CD4-positive, alpha-beta T cell (primary cell): ENCODE data around the gene CMTM1. TPM values are rescaled to one million over a fixed set of nuclear protein-coding genes. Genes with fewer than 3 reads are reported as not detected.

ENCODE experiments used
- ATAC-seq: fragments of 200-7000 bp; cut with Tn5 transposase; one replicate; pipeline ENCODE4 v1.10.0; 2022; ENCODE audit warnings: mild to moderate bottlenecking; ENCODE audit not compliant: poor library complexity
- CTCF ChIA-PET: fragments of 350-600 bp; sonication (Branson Sonifier 250); formaldehyde crosslinking; loops from one replicate; lab custom pipeline; 2021; ENCODE audit warnings: antibody characterized with exemption, inconsistent platforms; lab: Charles Lee
- POLR2A ChIA-PET: fragments of 350-600 bp; sonication (Branson Sonifier 250); formaldehyde crosslinking; loops from one replicate; lab custom pipeline; 2021; ENCODE audit warnings: antibody characterized with exemption, inconsistent platforms; lab: Charles Lee
- DNase-seq, 14 experiments: peaks; one replicate each; pipeline ENCODE4 v3.0.0-alpha.2; 2013 to 2020; ENCODE audit warnings: mixed read lengths in 2 of 14
- H3K27ac ChIP-seq, 2 donors: one replicate each; pipeline versions ENCODE4 v1.5.1 to v1.7.0; 2013; ENCODE audit warnings: low read length in 2 of 2, low read depth in 1 of 2, mild to moderate bottlenecking in 1 of 2
- H3K27me3 ChIP-seq, 2 experiments: 1 replicate in 1 of 2; 2 replicates in 1 of 2; pipeline versions ENCODE4 v1.6.1 to v1.7.0; 2013; ENCODE audit warnings: low read length in 2 of 2, control low read depth in 1 of 2, mild to moderate bottlenecking in 1 of 2, moderate library complexity in 1 of 2; ENCODE audit not compliant: insufficient read depth in 2 of 2, control insufficient read depth in 1 of 2
- H3K36me3 ChIP-seq: one replicate; pipeline ENCODE4 v1.6.1; 2013; ENCODE audit warnings: low read length, control low read depth; ENCODE audit not compliant: insufficient read depth
- H3K4me1 ChIP-seq: one replicate; pipeline ENCODE4 v1.6.1; 2013; ENCODE audit warnings: low read length, control low read depth; ENCODE audit not compliant: insufficient read depth
- H3K4me3 ChIP-seq: one replicate; pipeline ENCODE4 v1.5.1; 2013; ENCODE audit warnings: mild to moderate bottlenecking, low read length, moderate library complexity
- H3K9me3 ChIP-seq, 2 experiments: 1 replicate in 1 of 2; 2 replicates in 1 of 2; pipeline versions ENCODE4 v1.6.1 to v1.7.0; 2013; ENCODE audit warnings: low read length in 2 of 2, mild to moderate bottlenecking in 2 of 2, control low read depth in 1 of 2, moderate library complexity in 1 of 2; ENCODE audit not compliant: control insufficient read depth in 1 of 2, insufficient read depth in 1 of 2
- H3K27ac Mint-ChIP-seq: one replicate; pipeline ENCODE4 v1.8.0; 2020; ENCODE audit warnings: mixed read lengths
- H3K27me3 Mint-ChIP-seq: one replicate; pipeline ENCODE4 v1.8.0; 2021; ENCODE audit warnings: mixed read lengths
- H3K36me3 Mint-ChIP-seq: one replicate; pipeline ENCODE4 v1.8.0; 2021; ENCODE audit warnings: low read depth, mixed read lengths
- H3K4me1 Mint-ChIP-seq: one replicate; pipeline ENCODE4 v1.8.0; 2021; ENCODE audit warnings: low read depth, mixed read lengths
- H3K4me3 Mint-ChIP-seq: one replicate; pipeline ENCODE4 v1.8.0; 2020; ENCODE audit warnings: mild to moderate bottlenecking, mixed read lengths
- H3K9me3 Mint-ChIP-seq: one replicate; pipeline ENCODE4 v1.8.0; 2020; ENCODE audit warnings: mixed read lengths
- intact Hi-C, 2 experiments: fragments of 100-400 bp; cut with DNase I in 1 of 2; cut with micrococcal nuclease in 1 of 2; formaldehyde crosslinking; loops; one replicate each; pipeline versions ENCODE4 v1.15.1 to v1.9.0; 2023 to 2025; cut with DNase I, micrococcal nuclease
- total RNA-seq, 174 experiments: library from RNA in 2 of 174; stranded (reverse) in 2 of 174; gene quantifications; one replicate each; pipeline ENCODE4 v1.2.3 and lab custom pipeline; 2021 to 2026
- TF ChIP-seq, protein P1 (sequence below): fragments of 200-600 bp; IDR thresholded peaks from one replicate; pipeline ENCODE4 v1.8.0; 2022; ENCODE audit warnings: antibody characterized with exemption, mild to moderate bottlenecking

Gene CMTM1
- total RNA-seq, 2 experiments from 2014 or later: 0.66 to 1.1 TPM

DNA sequence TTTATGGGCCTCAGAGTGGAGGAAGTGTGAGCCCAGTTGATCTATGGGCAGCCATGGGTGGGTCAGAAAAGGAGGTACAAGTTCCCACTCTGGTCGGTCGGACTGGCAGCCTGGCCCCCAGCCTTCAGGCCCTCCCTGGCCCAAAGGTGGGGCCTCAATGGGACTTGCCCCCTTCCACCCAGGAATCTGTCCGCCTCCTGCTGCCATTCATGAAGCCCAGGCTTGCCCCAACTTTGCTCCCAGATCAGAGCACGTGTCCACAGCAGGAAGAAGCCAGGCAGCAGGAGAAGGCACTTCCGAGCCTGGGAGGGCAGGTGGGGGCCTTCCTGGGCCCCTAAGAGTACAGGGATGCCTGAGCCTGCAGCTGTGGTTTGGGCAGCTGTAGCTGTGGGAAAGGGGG, 35.2 kb downstream of the CMTM1 start:
- no peak for ATAC-seq
- H3K27me3 Mint-ChIP-seq: no peaks in the 10 kb centered on the region
- Histone ChIP-seq H3K36me3 (no peaks in the 10 kb centered on the region), H3K4me3 (no peak overlapping the region), H3K9me3 (peaks cover 4 to 10% of the 10 kb centered on the region in 2 experiments), H3K4me1 (peaks cover 39% of the 10 kb centered on the region), H3K27me3 (no peaks in the 10 kb centered on the region), H3K27ac (no peak overlapping the region)
- H3K4me1 Mint-ChIP-seq: peaks cover 56% of the 10 kb centered on the region
- CTCF ChIA-PET: interaction anchor here (1.0 kb wide), 1 partner anchor 12 kb away, joined by 5 read pairs; no protein-coding TSS in a partner anchor
- no peak overlapping the region for H3K27ac Mint-ChIP-seq
- intact Hi-C loops: no loop called here
- H3K36me3 Mint-ChIP-seq: peaks cover 10% of the 10 kb centered on the region
- POLR2A ChIA-PET: no interaction called here
- no peak for DNase-seq
- H3K9me3 Mint-ChIP-seq: no peaks in the 10 kb centered on the region
- H3K4me3 Mint-ChIP-seq: no peak overlapping the region
- TF ChIP-seq, protein P1, sequence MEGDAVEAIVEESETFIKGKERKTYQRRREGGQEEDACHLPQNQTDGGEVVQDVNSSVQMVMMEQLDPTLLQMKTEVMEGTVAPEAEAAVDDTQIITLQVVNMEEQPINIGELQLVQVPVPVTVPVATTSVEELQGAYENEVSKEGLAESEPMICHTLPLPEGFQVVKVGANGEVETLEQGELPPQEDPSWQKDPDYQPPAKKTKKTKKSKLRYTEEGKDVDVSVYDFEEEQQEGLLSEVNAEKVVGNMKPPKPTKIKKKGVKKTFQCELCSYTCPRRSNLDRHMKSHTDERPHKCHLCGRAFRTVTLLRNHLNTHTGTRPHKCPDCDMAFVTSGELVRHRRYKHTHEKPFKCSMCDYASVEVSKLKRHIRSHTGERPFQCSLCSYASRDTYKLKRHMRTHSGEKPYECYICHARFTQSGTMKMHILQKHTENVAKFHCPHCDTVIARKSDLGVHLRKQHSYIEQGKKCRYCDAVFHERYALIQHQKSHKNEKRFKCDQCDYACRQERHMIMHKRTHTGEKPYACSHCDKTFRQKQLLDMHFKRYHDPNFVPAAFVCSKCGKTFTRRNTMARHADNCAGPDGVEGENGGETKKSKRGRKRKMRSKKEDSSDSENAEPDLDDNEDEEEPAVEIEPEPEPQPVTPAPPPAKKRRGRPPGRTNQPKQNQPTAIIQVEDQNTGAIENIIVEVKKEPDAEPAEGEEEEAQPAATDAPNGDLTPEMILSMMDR: no peak

DNA sequence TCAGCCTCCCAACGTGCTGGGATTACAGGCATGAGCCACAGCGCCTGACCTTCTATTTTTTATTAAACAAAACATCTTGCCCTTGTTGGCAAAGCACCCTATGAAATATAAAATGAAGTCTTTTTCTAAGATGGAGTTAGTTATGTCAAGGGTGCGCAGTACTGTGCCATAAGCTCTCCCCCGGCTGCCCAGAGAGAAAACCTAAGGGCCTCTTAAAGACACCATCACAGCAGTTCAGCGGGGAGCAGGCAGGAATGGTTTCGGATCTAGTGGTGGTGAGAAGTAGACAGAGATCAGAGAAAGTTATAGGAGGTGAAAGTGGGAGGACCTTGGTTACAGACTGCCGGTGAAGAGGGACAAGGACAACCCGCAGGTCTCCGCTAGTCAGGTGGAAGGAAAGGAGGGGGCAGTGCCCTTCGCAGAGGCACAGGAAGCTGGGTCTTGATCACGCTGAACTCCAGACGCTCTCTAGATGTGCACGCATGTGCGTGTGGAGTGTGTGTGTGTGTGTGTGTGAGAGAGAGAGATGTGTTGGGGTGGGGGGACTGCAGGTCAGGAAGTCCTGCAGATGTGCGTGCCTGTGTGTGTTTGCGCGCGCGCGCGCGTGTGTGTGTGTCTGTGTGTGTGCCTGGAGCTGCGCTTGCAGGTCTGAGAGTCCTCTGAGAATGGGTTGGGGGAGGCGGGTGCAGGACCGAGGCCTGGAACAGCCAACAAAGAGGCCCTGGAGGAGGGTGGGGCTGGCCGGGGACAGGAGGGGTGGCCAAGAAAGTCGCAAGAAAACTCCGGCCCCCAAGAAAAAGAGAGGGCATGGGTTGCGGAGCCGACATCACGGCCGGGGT, 37.5 kb downstream of the CMTM1 start:
- H3K4me3 ChIP-seq: peak overlapping the region; percentile 86
- TF ChIP-seq, protein P1: no peak
- POLR2A ChIA-PET: interaction anchor here (0.6 to 2.7 kb wide), 18 partner anchors 14 to 227 kb away, joined by 3 to 40 read pairs (median 6); partner anchors contain the start of genes CKLF, CMTM2, CMTM4 and NAE1
- CTCF ChIA-PET: interaction anchor here (0.6 to 2.6 kb wide), 8 partner anchors 14 to 197 kb away, joined by 3 to 17 read pairs (median 4); no protein-coding TSS in a partner anchor
- H3K27ac ChIP-seq: peak overlapping the region; percentile 62 to 74
- Mint-ChIP-seq H3K9me3 (no peaks in the 10 kb centered on the region), H3K36me3 (peaks cover 18% of the 10 kb centered on the region), H3K4me1 (peaks cover 62% of the 10 kb centered on the region), H3K27ac (peak overlapping the region; percentile 89), H3K4me3 (peak overlapping the region; percentile 95), H3K27me3 (no peaks in the 10 kb centered on the region)
- H3K4me1 ChIP-seq: peaks cover 47% of the 10 kb centered on the region
- H3K36me3 ChIP-seq: peaks cover 2% of the 10 kb centered on the region
- ATAC-seq (peak; percentile 77), DNase-seq (peak; percentile 59 to 95 (median 76))
- H3K9me3 ChIP-seq: peaks cover 4 to 10% of the 10 kb centered on the region in 2 experiments
- intact Hi-C loops: loop anchor here (1.0 to 2.0 kb wide), 6 partner anchors 13 to 195 kb away; partner anchors contain the start of gene CKLF (in 1 of the 2)
- H3K27me3 ChIP-seq: no peaks in the 10 kb centered on the region

DNA sequence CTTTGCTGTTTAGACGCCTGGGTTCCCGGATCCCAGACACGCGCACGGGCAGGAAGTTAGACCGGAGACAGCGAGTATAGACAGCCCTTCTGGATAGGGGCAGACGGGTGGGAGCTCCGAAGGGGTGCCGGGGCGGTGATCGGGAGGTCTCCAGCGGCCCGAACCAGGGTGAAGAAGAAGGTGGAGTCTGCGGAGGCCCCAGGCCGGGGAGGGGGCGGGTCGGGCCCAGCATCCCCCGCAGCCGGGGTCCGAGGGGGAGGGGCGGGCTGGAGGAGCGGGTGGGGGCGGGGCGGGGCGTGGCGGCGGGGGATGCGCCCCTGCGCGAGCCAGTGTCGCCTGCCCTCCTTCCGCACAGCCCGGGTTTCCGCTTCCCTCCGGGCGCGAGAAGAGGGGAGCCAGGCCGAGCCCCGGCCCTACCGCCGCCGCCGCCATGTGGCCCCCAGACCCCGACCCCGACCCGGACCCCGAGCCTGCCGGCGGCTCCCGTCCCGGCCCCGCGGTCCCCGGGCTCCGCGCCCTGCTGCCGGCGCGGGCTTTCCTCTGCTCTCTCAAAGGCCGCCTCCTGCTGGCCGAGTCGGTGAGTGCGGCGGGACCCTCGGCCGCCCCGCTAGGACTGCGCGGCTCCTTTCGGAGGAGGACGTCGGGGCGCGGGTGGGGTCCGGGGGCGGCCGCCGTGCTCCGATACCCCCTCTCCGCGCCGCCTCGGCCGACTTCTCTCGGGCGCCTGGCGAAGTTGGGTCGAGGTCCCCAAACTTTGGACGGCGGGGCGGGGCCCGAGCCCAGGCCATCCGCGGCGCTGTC, 38.3 kb downstream of the CMTM1 start, which contains the start of gene CMTM3:
Gene CMTM3 (plus strand): TSS at position 329 of the 801 bp plus-strand sequence. CDS start 102 bp downstream, at position 431.
- no peaks in the 10 kb centered on the region for H3K27me3 Mint-ChIP-seq
- H3K36me3 ChIP-seq: peaks cover 10% of the 10 kb centered on the region
- H3K27ac Mint-ChIP-seq: peak within 1 kb of the TSS; percentile 89
- intact Hi-C loops: loop anchor here (1.0 to 5.0 kb wide), 8 partner anchors 14 to 197 kb away; partner anchors contain the start of gene DYNC1LI2 (in 1 of the 2)
- H3K4me1 ChIP-seq: peaks cover 52% of the 10 kb centered on the region
- DNase-seq (peak; percentile 50 to 85 (median 66)), ATAC-seq (peak; percentile 41)
- peaks cover 58% of the 10 kb centered on the region for H3K4me1 Mint-ChIP-seq
- H3K36me3 Mint-ChIP-seq: peaks cover 20% of the 10 kb centered on the region
- CTCF ChIA-PET: interaction anchor here (0.5 to 2.6 kb wide), 10 partner anchors 15 to 200 kb away, joined by 3 to 17 read pairs (median 4); no protein-coding TSS in a partner anchor
- H3K4me3 ChIP-seq: peak within 1 kb of the TSS; percentile 86
- H3K9me3 ChIP-seq: peaks cover 4 to 10% of the 10 kb centered on the region in 2 experiments
- peak within 1 kb of the TSS; percentile 95 for H3K4me3 Mint-ChIP-seq
- no peaks in the 10 kb centered on the region for H3K27me3 ChIP-seq
- POLR2A ChIA-PET: interaction anchor here (0.6 to 2.7 kb wide), 16 partner anchors 15 to 226 kb away, joined by 3 to 40 read pairs (median 6); partner anchors contain the start of genes CKLF, CMTM2, CMTM4 and NAE1
- H3K27ac ChIP-seq: peak within 1 kb of the TSS; percentile 62 to 74
- TF ChIP-seq, protein P1: peak; percentile 58
- H3K9me3 Mint-ChIP-seq: no peaks in the 10 kb centered on the region
